ENCODE results near the gene TENM3. TPM values are rescaled to one million over a fixed set of nuclear protein-coding genes. Genes with fewer than 3 reads are reported as not detected.
A peak's percentile ranks its signal among the peaks of the same experiment; 100 is the strongest.

The TENM3 gene
- total RNA-seq, 1 donor, result 14.0 TPM

DNA sequence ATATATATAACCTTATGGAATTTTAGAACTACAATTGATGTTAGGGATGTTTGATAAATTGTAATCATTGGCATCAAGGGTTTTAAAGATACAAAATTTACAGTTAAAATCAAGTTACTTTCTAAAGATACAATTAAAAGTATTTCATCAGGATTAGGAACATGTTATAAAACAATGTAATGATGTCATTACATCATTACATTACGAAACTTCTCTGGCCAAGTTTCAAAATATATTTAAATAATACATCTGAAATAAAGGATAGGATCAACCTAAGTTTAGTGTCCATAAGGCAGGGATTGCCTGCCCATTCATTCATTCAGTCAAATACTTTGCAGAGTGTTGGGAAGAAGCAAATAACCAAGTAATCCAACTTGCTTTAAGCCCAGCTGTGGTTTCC, 75.1 kb downstream of the TENM3 start:
- peak; percentile 22 for DNase-seq (ENCODE audit: low read depth)
- no peak overlapping the region for H3K4me3 ChIP-seq (ENCODE audit: low read depth, low read length)
- TF ChIP-seq, protein P1, sequence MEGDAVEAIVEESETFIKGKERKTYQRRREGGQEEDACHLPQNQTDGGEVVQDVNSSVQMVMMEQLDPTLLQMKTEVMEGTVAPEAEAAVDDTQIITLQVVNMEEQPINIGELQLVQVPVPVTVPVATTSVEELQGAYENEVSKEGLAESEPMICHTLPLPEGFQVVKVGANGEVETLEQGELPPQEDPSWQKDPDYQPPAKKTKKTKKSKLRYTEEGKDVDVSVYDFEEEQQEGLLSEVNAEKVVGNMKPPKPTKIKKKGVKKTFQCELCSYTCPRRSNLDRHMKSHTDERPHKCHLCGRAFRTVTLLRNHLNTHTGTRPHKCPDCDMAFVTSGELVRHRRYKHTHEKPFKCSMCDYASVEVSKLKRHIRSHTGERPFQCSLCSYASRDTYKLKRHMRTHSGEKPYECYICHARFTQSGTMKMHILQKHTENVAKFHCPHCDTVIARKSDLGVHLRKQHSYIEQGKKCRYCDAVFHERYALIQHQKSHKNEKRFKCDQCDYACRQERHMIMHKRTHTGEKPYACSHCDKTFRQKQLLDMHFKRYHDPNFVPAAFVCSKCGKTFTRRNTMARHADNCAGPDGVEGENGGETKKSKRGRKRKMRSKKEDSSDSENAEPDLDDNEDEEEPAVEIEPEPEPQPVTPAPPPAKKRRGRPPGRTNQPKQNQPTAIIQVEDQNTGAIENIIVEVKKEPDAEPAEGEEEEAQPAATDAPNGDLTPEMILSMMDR (IDR thresholded peaks at IDR 0.05; ENCODE audit: insufficient read depth, low read length), result no peak

- no peak for DNase-seq (ENCODE audit: low read depth)
- no peak overlapping the region for H3K4me3 ChIP-seq (ENCODE audit: low read depth, low read length)
- TF ChIP-seq, protein P1 (IDR thresholded peaks at IDR 0.05; ENCODE audit: insufficient read depth, low read length), result no peak
Measured at GRCh38 chr4:182320092-182320491, 76.9 kb downstream of the TENM3 start.

- TF ChIP-seq, protein P1 (IDR thresholded peaks at IDR 0.05; ENCODE audit: insufficient read depth, low read length), result no peak
- DNase-seq (ENCODE audit: low read depth), result no peak
- no peak overlapping the region for H3K4me3 ChIP-seq (ENCODE audit: low read depth, low read length)
Measured at GRCh38 chr4:182320580-182320979, 77.4 kb downstream of the TENM3 start.

GRCh38 chr4:182324282-182324681, 81.1 kb downstream of the TENM3 start:
- no peak for DNase-seq (ENCODE audit: low read depth)
- no peak overlapping the region for H3K4me3 ChIP-seq (ENCODE audit: low read depth, low read length)
- TF ChIP-seq, protein P1 (IDR thresholded peaks at IDR 0.05; ENCODE audit: insufficient read depth, low read length), result no peak

GRCh38 chr4:182325397-182325796, 82.2 kb downstream of the TENM3 start:
- no peak overlapping the region for H3K4me3 ChIP-seq (ENCODE audit: low read depth, low read length)
- TF ChIP-seq, protein P1 (IDR thresholded peaks at IDR 0.05; ENCODE audit: insufficient read depth, low read length), result no peak
- no peak for DNase-seq (ENCODE audit: low read depth)

DNA sequence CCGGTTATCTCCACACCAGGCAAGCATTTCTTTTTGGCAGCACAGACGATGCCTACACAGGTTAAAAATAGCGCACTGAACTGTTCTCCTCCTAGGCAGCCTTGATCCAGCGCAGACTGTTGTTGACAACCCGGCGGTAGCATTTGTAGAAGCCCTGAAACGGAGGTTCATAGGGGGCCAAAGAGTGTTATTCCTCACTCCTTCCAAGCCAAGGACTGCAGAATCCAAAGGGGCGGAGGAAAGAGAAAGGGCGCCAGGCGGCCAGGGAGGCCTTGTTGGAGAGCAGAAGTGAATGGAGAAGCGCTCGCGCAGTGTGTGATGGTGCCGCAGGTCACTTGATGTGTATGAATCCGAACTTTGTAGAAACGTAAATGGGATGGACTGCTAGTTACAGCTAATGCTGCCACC, 82.7 kb downstream of the TENM3 start:
- TF ChIP-seq, protein P1 (IDR thresholded peaks at IDR 0.05; ENCODE audit: insufficient read depth, low read length), result no peak
- no peak overlapping the region for H3K4me3 ChIP-seq (ENCODE audit: low read depth, low read length)
- DNase-seq (ENCODE audit: low read depth), result no peak

DNA sequence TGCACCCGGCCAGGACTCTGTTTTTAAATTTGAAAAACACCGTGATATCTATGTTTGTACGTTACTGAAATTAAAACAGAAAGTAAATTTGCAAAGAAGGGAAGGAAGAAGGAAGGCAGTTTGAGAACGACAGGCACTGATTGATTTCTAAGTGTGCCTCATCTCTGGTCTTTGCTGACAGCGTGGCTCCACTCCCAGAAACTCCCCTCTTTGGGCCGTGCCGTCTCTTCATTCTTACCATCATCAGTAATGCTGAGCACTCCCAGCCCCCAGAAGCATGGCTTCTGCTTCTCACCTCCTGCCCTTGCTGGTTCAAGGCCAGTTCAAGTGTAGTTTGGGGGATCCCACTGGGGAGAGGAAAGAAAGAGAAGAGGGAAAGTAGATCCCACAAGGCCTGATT, 85.3 kb downstream of the TENM3 start:
- no peak overlapping the region for H3K4me3 ChIP-seq (ENCODE audit: low read depth, low read length)
- TF ChIP-seq, protein P1 (IDR thresholded peaks at IDR 0.05; ENCODE audit: insufficient read depth, low read length), result no peak
- DNase-seq (ENCODE audit: low read depth), result no peak

Measured in fibroblast of the aortic adventitia (primary cell).